Upper lobe of left lung (tissue), 4 donors: Measurements from ENCODE around the gene UACA.

Source experiments
- POLR2A ChIP-seq, 4 donors: fragments of 450-650 bp; IDR thresholded peaks; one replicate each; pipeline ENCODE4 v1.5.1; 2016 to 2017; ENCODE audit warnings: antibody characterized with exemption in 4 of 4, mild to moderate bottlenecking in 2 of 4
- TF ChIP-seq, protein P1 (sequence below), 6 experiments: fragments of 450-650 bp in 4 of 6; fragments of 200-600 bp in 2 of 6; sonication (generic) in 2 of 6; IDR thresholded peaks; one replicate each; pipeline ENCODE4 v1.5.1; 2016 to 2019; ENCODE audit warnings: antibody characterized with exemption in 6 of 6

DNA sequence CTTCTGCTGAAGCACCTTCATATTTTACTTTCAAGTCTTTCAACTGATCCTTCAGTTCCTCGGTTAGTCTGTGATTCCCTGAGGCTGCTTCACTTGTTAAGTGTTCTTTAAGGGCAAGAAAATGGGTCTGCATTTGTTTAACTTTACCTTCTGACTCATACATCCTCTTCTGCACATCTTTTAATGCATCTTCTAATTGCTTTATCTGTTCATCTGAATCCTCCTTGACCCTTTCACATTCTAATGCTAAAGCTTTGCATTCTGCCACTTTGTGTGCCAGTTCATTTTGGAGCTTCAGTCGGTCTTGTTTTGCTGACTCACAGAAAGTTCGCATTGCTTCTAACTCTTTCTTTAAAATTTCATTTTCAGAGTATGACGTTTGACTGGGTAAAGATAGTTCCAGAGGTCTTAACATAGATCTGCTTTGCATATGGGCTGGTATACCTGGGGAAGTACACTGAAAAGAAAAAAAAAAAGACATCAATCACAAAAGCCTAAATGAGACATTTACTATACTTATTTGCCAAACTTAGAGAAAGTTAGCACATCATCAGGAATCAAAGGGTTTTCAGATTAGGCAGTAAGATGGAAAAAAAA, 94.3 kb downstream of the UACA start:
- TF ChIP-seq, protein P1, sequence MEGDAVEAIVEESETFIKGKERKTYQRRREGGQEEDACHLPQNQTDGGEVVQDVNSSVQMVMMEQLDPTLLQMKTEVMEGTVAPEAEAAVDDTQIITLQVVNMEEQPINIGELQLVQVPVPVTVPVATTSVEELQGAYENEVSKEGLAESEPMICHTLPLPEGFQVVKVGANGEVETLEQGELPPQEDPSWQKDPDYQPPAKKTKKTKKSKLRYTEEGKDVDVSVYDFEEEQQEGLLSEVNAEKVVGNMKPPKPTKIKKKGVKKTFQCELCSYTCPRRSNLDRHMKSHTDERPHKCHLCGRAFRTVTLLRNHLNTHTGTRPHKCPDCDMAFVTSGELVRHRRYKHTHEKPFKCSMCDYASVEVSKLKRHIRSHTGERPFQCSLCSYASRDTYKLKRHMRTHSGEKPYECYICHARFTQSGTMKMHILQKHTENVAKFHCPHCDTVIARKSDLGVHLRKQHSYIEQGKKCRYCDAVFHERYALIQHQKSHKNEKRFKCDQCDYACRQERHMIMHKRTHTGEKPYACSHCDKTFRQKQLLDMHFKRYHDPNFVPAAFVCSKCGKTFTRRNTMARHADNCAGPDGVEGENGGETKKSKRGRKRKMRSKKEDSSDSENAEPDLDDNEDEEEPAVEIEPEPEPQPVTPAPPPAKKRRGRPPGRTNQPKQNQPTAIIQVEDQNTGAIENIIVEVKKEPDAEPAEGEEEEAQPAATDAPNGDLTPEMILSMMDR (IDR thresholded peaks at IDR 0.05): no peak
- TF ChIP-seq POLR2A (IDR thresholded peaks at IDR 0.05): no peak
